ENCODE results near the gene ARHGEF12.

DNA sequence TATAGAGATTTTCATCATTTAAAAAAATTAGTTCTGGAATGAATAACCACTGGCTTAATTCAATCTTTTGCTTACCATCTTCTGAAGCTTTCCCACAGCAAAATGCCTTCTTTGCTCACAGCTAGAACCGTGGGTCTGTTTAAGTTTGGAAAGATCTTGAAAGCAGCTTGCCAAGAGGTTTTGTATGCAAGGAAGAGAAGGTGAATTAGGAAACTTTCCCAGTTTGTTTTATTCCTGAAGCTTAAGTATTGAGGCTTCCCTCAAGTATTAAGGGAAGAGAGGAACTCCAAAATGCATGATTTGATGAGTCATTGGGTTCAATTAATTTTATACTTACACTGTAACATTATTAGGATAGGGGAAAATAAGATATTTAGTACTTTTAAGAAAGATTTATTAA lies 1.9 kb upstream of the ARHGEF12 start:
- TF ChIP-seq POLR2A (IDR thresholded peaks at IDR 0.05) (no peak), POLR2AphosphoS5 (IDR thresholded peaks at IDR 0.05) (no peak), CTCF (IDR thresholded peaks at IDR 0.05) (no peak)

Data from transverse colon (tissue), 4 donors.